Measurements from ENCODE around the gene RASL12.

GRCh38 chr15:65006876-65007275 lies 60.9 kb downstream of the RASL12 start:
- no peak for TF ChIP-seq POLR2AphosphoS5 (IDR thresholded peaks at IDR 0.05; ENCODE audit: insufficient read depth in 1 of 2, low read depth in 1 of 2)
- TF ChIP-seq, protein P1, sequence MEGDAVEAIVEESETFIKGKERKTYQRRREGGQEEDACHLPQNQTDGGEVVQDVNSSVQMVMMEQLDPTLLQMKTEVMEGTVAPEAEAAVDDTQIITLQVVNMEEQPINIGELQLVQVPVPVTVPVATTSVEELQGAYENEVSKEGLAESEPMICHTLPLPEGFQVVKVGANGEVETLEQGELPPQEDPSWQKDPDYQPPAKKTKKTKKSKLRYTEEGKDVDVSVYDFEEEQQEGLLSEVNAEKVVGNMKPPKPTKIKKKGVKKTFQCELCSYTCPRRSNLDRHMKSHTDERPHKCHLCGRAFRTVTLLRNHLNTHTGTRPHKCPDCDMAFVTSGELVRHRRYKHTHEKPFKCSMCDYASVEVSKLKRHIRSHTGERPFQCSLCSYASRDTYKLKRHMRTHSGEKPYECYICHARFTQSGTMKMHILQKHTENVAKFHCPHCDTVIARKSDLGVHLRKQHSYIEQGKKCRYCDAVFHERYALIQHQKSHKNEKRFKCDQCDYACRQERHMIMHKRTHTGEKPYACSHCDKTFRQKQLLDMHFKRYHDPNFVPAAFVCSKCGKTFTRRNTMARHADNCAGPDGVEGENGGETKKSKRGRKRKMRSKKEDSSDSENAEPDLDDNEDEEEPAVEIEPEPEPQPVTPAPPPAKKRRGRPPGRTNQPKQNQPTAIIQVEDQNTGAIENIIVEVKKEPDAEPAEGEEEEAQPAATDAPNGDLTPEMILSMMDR (IDR thresholded peaks at IDR 0.05) = no peak
